WI38 (cell line): ENCODE results near the gene YAF2.
"Not testable (repeated sequence)": the region's sequence is repeated elsewhere in the genome, so short reads cannot be mapped to it uniquely, and the experiment has no call there.

Source experiments
- H3K4me3 ChIP-seq: 2 replicates; pipeline ENCODE4 v1.5.1; 2011; ENCODE audit warnings: low read depth, mild to moderate bottlenecking, control low read depth, low read length
- TF ChIP-seq, protein P1 (sequence below): IDR thresholded peaks from 2 replicates; pipeline ENCODE4 v1.5.1; 2012; ENCODE audit warnings: low read depth, mild to moderate bottlenecking, control low read depth, low read length

YAF2 gene

GRCh38 chr12:42234970-42235369 lies 3.1 kb downstream of the YAF2 start:
- TF ChIP-seq, protein P1, sequence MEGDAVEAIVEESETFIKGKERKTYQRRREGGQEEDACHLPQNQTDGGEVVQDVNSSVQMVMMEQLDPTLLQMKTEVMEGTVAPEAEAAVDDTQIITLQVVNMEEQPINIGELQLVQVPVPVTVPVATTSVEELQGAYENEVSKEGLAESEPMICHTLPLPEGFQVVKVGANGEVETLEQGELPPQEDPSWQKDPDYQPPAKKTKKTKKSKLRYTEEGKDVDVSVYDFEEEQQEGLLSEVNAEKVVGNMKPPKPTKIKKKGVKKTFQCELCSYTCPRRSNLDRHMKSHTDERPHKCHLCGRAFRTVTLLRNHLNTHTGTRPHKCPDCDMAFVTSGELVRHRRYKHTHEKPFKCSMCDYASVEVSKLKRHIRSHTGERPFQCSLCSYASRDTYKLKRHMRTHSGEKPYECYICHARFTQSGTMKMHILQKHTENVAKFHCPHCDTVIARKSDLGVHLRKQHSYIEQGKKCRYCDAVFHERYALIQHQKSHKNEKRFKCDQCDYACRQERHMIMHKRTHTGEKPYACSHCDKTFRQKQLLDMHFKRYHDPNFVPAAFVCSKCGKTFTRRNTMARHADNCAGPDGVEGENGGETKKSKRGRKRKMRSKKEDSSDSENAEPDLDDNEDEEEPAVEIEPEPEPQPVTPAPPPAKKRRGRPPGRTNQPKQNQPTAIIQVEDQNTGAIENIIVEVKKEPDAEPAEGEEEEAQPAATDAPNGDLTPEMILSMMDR = no peak
- no peak overlapping the region for H3K4me3 ChIP-seq

- H3K4me3 ChIP-seq = not testable (repeated sequence)
Measured at GRCh38 chr12:42227525-42227924, 10.5 kb downstream of the YAF2 start.

- not testable (repeated sequence) for H3K4me3 ChIP-seq
Measured at GRCh38 chr12:42224501-42224900, 13.5 kb downstream of the YAF2 start.

- H3K4me3 ChIP-seq = no peak overlapping the region
- TF ChIP-seq, protein P1 = no peak
Measured at GRCh38 chr12:42222724-42223123, 15.3 kb downstream of the YAF2 start.

- no peak overlapping the region for H3K4me3 ChIP-seq
- TF ChIP-seq, protein P1 = no peak
Measured at GRCh38 chr12:42221726-42222125, 16.3 kb downstream of the YAF2 start.

- H3K4me3 ChIP-seq = no peak overlapping the region
- TF ChIP-seq, protein P1 = no peak
Measured at GRCh38 chr12:42217656-42218055, 20.4 kb downstream of the YAF2 start.

GRCh38 chr12:42216737-42217136 lies 21.3 kb downstream of the YAF2 start:
- H3K4me3 ChIP-seq = no peak overlapping the region
- TF ChIP-seq, protein P1 = no peak

- H3K4me3 ChIP-seq = not testable (repeated sequence)
Measured at GRCh38 chr12:42215759-42216158, 22.3 kb downstream of the YAF2 start.

DNA sequence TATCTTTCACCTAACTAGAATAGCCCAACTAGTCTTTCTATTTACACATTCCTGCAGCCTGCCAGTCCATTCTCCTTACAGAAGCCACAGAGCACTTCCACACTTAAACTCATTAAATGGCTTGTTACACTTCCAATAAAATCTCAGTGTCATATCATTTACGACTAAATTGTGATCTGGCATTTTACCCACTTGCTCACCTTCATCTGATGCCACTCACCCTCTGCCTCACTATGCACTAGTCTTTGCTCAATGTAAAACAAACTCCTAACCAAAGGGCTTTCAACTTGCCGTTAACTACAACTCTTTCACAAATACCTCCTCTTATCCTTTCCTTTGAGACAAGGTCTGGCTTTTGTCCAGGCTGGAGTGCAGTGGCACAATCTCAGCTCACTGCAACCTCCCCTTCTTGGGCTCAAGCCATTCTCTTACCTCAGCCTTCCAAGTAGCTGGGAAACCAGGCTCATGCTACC lies 24.1 kb downstream of the YAF2 start:
- TF ChIP-seq, protein P1 = no peak
- H3K4me3 ChIP-seq = no peak overlapping the region
